KOPT-K1 (cell line): ENCODE measurements around the gene SPDEF.

Source experiments
- H3K27ac ChIP-seq: fragments of 200-600 bp; sonication (generic); 2 replicates; pipeline ENCODE4 v1.5.1; 2016; ENCODE audit warnings: antibody characterized with exemption, mild to moderate bottlenecking, low read depth, low read length; ENCODE audit not compliant: poor library complexity, severe bottlenecking
- H3K36me3 ChIP-seq: fragments of 200-600 bp; sonication (generic); 2 replicates; pipeline ENCODE4 v1.5.1; 2017; ENCODE audit warnings: antibody characterized with exemption, mild to moderate bottlenecking, low read length, moderate library complexity; ENCODE audit not compliant: insufficient read depth
- H3K9me3 ChIP-seq: fragments of 200-600 bp; sonication (generic); 2 replicates; pipeline ENCODE4 v1.5.1; 2017; ENCODE audit warnings: antibody characterized with exemption, low read length, mild to moderate bottlenecking; ENCODE audit not compliant: insufficient read depth, poor library complexity, severe bottlenecking

The SPDEF gene

GRCh38 chr6:34547701-34548644 is 8.2 kb downstream of the SPDEF start:
- H3K36me3 ChIP-seq = no peaks in the 10 kb centered on the region
- no peak overlapping the region for H3K27ac ChIP-seq
- H3K9me3 ChIP-seq = no peaks in the 10 kb centered on the region

- no peaks in the 10 kb centered on the region for H3K36me3 ChIP-seq
- no peak overlapping the region for H3K27ac ChIP-seq
- H3K9me3 ChIP-seq = no peaks in the 10 kb centered on the region
Measured at GRCh38 chr6:34546551-34547321, 9.4 kb downstream of the SPDEF start.

- no peak overlapping the region for H3K27ac ChIP-seq
Measured at GRCh38 chr6:34544776-34545471, 11.2 kb downstream of the SPDEF start.

GRCh38 chr6:34544052-34544604 is 12.0 kb downstream of the SPDEF start:
- no peak overlapping the region for H3K27ac ChIP-seq
- H3K36me3 ChIP-seq = no peaks in the 10 kb centered on the region

More at GRCh38 chr6:34544776-34545471, 11.2 kb downstream of the SPDEF start:
- H3K36me3 ChIP-seq = no peaks in the 10 kb centered on the region
- H3K9me3 ChIP-seq = no peaks in the 10 kb centered on the region

GRCh38 chr6:34543421-34543820 is 12.7 kb downstream of the SPDEF start:
- H3K27ac ChIP-seq = no peak overlapping the region
- no peaks in the 10 kb centered on the region for H3K9me3 ChIP-seq
- no peaks in the 10 kb centered on the region for H3K36me3 ChIP-seq

More at GRCh38 chr6:34544052-34544604, 12.0 kb downstream of the SPDEF start:
- no peaks in the 10 kb centered on the region for H3K9me3 ChIP-seq

- Histone ChIP-seq H3K27ac (no peak overlapping the region), H3K9me3 (no peaks in the 10 kb centered on the region), H3K36me3 (no peaks in the 10 kb centered on the region)
Measured at GRCh38 chr6:34540841-34541240, 15.3 kb downstream of the SPDEF start.

GRCh38 chr6:34540222-34540621 is 15.9 kb downstream of the SPDEF start:
- Histone ChIP-seq H3K36me3 (no peaks in the 10 kb centered on the region), H3K27ac (no peak overlapping the region), H3K9me3 (no peaks in the 10 kb centered on the region)

- no peaks in the 10 kb centered on the region for H3K9me3 ChIP-seq
- H3K27ac ChIP-seq = no peak overlapping the region
- no peaks in the 10 kb centered on the region for H3K36me3 ChIP-seq
Measured at GRCh38 chr6:34539181-34539580, 16.9 kb downstream of the SPDEF start.

- no peak overlapping the region for H3K27ac ChIP-seq
- H3K36me3 ChIP-seq = no peaks in the 10 kb centered on the region
- H3K9me3 ChIP-seq = no peaks in the 10 kb centered on the region
Measured at GRCh38 chr6:34538581-34538980, 17.5 kb downstream of the SPDEF start.

GRCh38 chr6:34537922-34538550 is 18.1 kb downstream of the SPDEF start:
- Histone ChIP-seq H3K27ac (no peak overlapping the region), H3K9me3 (no peaks in the 10 kb centered on the region), H3K36me3 (no peaks in the 10 kb centered on the region)

- Histone ChIP-seq H3K27ac (no peak overlapping the region), H3K36me3 (no peaks in the 10 kb centered on the region)
Measured at GRCh38 chr6:34536959-34537848, 18.9 kb downstream of the SPDEF start.

GRCh38 chr6:34536251-34536958 is 19.7 kb downstream of the SPDEF start:
- H3K27ac ChIP-seq = no peak overlapping the region
- H3K36me3 ChIP-seq = no peaks in the 10 kb centered on the region
- H3K9me3 ChIP-seq = no peaks in the 10 kb centered on the region

More at GRCh38 chr6:34536959-34537848, 18.9 kb downstream of the SPDEF start:
- H3K9me3 ChIP-seq = no peaks in the 10 kb centered on the region

- no peaks in the 10 kb centered on the region for H3K9me3 ChIP-seq
- H3K36me3 ChIP-seq = no peaks in the 10 kb centered on the region
- H3K27ac ChIP-seq = no peak overlapping the region
Measured at GRCh38 chr6:34535646-34536045, 20.5 kb downstream of the SPDEF start.
